Measurements from ENCODE around the gene RNF186. TPM values are rescaled to one million over a fixed set of nuclear protein-coding genes. Genes with fewer than 3 reads are reported as not detected.

Gene RNF186
- polyA plus RNA-seq, 1 donor from 2014 or later: not detected

GRCh38 chr1:19786988-19787423 lies 28.1 kb downstream of the RNF186 start:
- H3K27me3 ChIP-seq (ENCODE audit: insufficient read depth, low read depth, low read length): no peaks in the 10 kb centered on the region
- H3K4me3 ChIP-seq (ENCODE audit: low read length): no peak overlapping the region
- no peaks in the 10 kb centered on the region for H3K79me2 ChIP-seq (replicated peaks; ENCODE audit: insufficient read depth, low read length)
- H4K20me1 ChIP-seq (ENCODE audit: insufficient read depth): no peaks in the 10 kb centered on the region
- H3K9ac ChIP-seq (ENCODE audit: low read length): no peak overlapping the region
- H3K9me2 ChIP-seq (ENCODE audit: insufficient read depth, low read length): no peaks in the 10 kb centered on the region
- no peak overlapping the region for H3K27ac ChIP-seq (ENCODE audit: low read length)
- H2AFZ ChIP-seq (ENCODE audit: low read depth, low read length): no peak overlapping the region
- no peaks in the 10 kb centered on the region for H3K36me3 ChIP-seq (ENCODE audit: insufficient read depth, low read length)
- TF ChIP-seq TAF1 (IDR thresholded peaks at IDR 0.05; ENCODE audit: low read depth) (no peak), SMC3 (conservative IDR thresholded peaks at IDR 0.05; ENCODE audit: poor library complexity) (no peak), MXI1 (conservative IDR thresholded peaks at IDR 0.05; ENCODE audit: poor library complexity, severe bottlenecking) (no peak), REST (IDR thresholded peaks at IDR 0.05; ENCODE audit: borderline replicate concordance) (no peak), EP300 (conservative IDR thresholded peaks at IDR 0.05; ENCODE audit: poor library complexity, severe bottlenecking) (no peak), RAD21 (conservative IDR thresholded peaks at IDR 0.05) (no peak), EZH2 (IDR thresholded peaks at IDR 0.05; ENCODE audit: borderline replicate concordance, insufficient read depth, low read length, poor library complexity, severe bottlenecking) (no peak), POLR2AphosphoS5 (IDR thresholded peaks at IDR 0.05) (no peak), CTCF (IDR thresholded peaks at IDR 0.05; ENCODE audit: poor library complexity, severe bottlenecking) (no peak)
- H3F3A ChIP-seq (ENCODE audit: insufficient read depth, low read length, poor library complexity, severe bottlenecking): no peaks in the 10 kb centered on the region
- no peaks in the 10 kb centered on the region for H3K9me3 ChIP-seq (ENCODE audit: low read length)
- no peak overlapping the region for H3K4me2 ChIP-seq (ENCODE audit: low read length)

- no peaks in the 10 kb centered on the region for H3F3A ChIP-seq (ENCODE audit: insufficient read depth, low read length, poor library complexity, severe bottlenecking)
- H3K9me3 ChIP-seq (ENCODE audit: low read length): no peaks in the 10 kb centered on the region
- no peaks in the 10 kb centered on the region for H3K79me2 ChIP-seq (replicated peaks; ENCODE audit: insufficient read depth, low read length)
- H3K9me2 ChIP-seq (ENCODE audit: insufficient read depth, low read length): no peaks in the 10 kb centered on the region
- H3K27ac ChIP-seq (ENCODE audit: low read length): no peak overlapping the region
- no peak overlapping the region for H3K4me3 ChIP-seq (ENCODE audit: low read length)
- H3K27me3 ChIP-seq (ENCODE audit: insufficient read depth, low read depth, low read length): no peaks in the 10 kb centered on the region
- H2AFZ ChIP-seq (ENCODE audit: low read depth, low read length): no peak overlapping the region
- no peaks in the 10 kb centered on the region for H3K36me3 ChIP-seq (ENCODE audit: insufficient read depth, low read length)
- no peak overlapping the region for H3K4me2 ChIP-seq (ENCODE audit: low read length)
- no peaks in the 10 kb centered on the region for H4K20me1 ChIP-seq (ENCODE audit: insufficient read depth)
- no peak overlapping the region for H3K9ac ChIP-seq (ENCODE audit: low read length)
- TF ChIP-seq EP300 (conservative IDR thresholded peaks at IDR 0.05; ENCODE audit: poor library complexity, severe bottlenecking) (no peak), RAD21 (conservative IDR thresholded peaks at IDR 0.05) (no peak), TAF1 (IDR thresholded peaks at IDR 0.05; ENCODE audit: low read depth) (no peak), EZH2 (IDR thresholded peaks at IDR 0.05; ENCODE audit: borderline replicate concordance, insufficient read depth, low read length, poor library complexity, severe bottlenecking) (no peak), CTCF (IDR thresholded peaks at IDR 0.05; ENCODE audit: poor library complexity, severe bottlenecking) (no peak), REST (IDR thresholded peaks at IDR 0.05; ENCODE audit: borderline replicate concordance) (no peak), POLR2AphosphoS5 (IDR thresholded peaks at IDR 0.05) (no peak), SMC3 (conservative IDR thresholded peaks at IDR 0.05; ENCODE audit: poor library complexity) (no peak), MXI1 (conservative IDR thresholded peaks at IDR 0.05; ENCODE audit: poor library complexity, severe bottlenecking) (no peak)
Observed at GRCh38 chr1:19785660-19786059, 29.4 kb downstream of the RNF186 start.

Measured in neural cell (in vitro differentiated cells).